D721Med (cell line): ENCODE data around the gene LPO.

Experiments
- DNase-seq: peaks from one replicate; pipeline ENCODE4 v3.0.0; 2011; ENCODE audit warnings: low spot score; ENCODE audit not compliant: insufficient read length
- FAIRE-seq: peaks from 2 replicates; lab custom pipeline; 2011; peaks lifted over from hg19 to GRCh38; lab: Jason Lieb, UNC
- CTCF ChIP-seq: IDR thresholded peaks from 2 replicates; pipeline ENCODE4 v1.5.1; 2012; ENCODE audit warnings: mild to moderate bottlenecking, control low read depth; ENCODE audit not compliant: insufficient read depth; ENCODE audit errors: missing control alignments

The LPO gene

GRCh38 chr17:58308173-58308984 is 70.0 kb downstream of the LPO start:
- FAIRE-seq = no peak
- peak; percentile 29 for DNase-seq
- TF ChIP-seq CTCF = peak; percentile 42

- FAIRE-seq = no peak
Observed at GRCh38 chr17:58308985-58309917, 70.9 kb downstream of the LPO start.

GRCh38 chr17:58309918-58310259 is 71.5 kb downstream of the LPO start:
- DNase-seq = no peak
- no peak for TF ChIP-seq CTCF
- FAIRE-seq = no peak

More at GRCh38 chr17:58308985-58309917, 70.9 kb downstream of the LPO start:
- peak; percentile 16 for DNase-seq
- no peak for TF ChIP-seq CTCF

- TF ChIP-seq CTCF = no peak
- DNase-seq (peak; percentile 21), FAIRE-seq (no peak)
Observed at GRCh38 chr17:58310511-58311428, 72.4 kb downstream of the LPO start.

- DNase-seq (no peak), FAIRE-seq (no peak)
- no peak for TF ChIP-seq CTCF
Observed at GRCh38 chr17:58311429-58311894, 73.1 kb downstream of the LPO start.

GRCh38 chr17:58312021-58312630 is 73.7 kb downstream of the LPO start:
- no peak for TF ChIP-seq CTCF
- DNase-seq (peak; percentile 8), FAIRE-seq (no peak)
